SK-N-SH (cell line): ENCODE results near the gene METTL23. TPM values are rescaled to one million over a fixed set of nuclear protein-coding genes. Genes with fewer than 3 reads are reported as not detected.
"Not testable (repeated sequence)": the region's sequence is repeated elsewhere in the genome, so short reads cannot be mapped to it uniquely, and the experiment has no call there.

Experiments used
- CTCF ChIA-PET: fragments of 300-600, 350-600 bp; formaldehyde crosslinking; extraction: SDS; loops from one replicate; lab custom pipeline; 2021; lab: Yijun Ruan, JAX
- POLR2A ChIA-PET: fragments of 350-600 bp; sonication (Branson Sonifier 250); formaldehyde crosslinking; extraction: SDS; loops from one replicate; lab custom pipeline; 2020; ENCODE audit warnings: antibody characterized with exemption, inconsistent platforms; lab: Yijun Ruan, JAX
- DNase-seq: peaks from one replicate; pipeline ENCODE4 v3.0.0; 2012
- H2AFZ ChIP-seq: fragments of 200-600 bp; sonication (generic); 2 replicates; pipeline ENCODE4 v1.8.1; 2016; ENCODE audit warnings: antibody characterized with exemption, mild to moderate bottlenecking, low read depth
- H3F3A ChIP-seq: fragments of 200-600 bp; sonication (generic); replicated peaks from 2 replicates; pipeline ENCODE3; 2016; ENCODE audit warnings: antibody characterized with exemption, mild to moderate bottlenecking; ENCODE audit not compliant: insufficient read depth
- H3K27ac ChIP-seq, 2 experiments: fragments of 200-500 bp in 1 of 2; fragments of 200-600 bp in 1 of 2; sonication (Bioruptor generic) in 1 of 2; sonication (generic), shearing (Covaris generic) in 1 of 2; 2 replicates each; pipeline versions ENCODE4 v1.5.1 to v1.6.1; 2014 to 2016; ENCODE audit warnings: low read depth in 2 of 2, inconsistent platforms in 1 of 2, low read length in 1 of 2, mild to moderate bottlenecking in 1 of 2, mixed read lengths in 1 of 2
- H3K27me3 ChIP-seq: fragments of 200-600 bp; sonication (generic), shearing (Covaris generic); 2 replicates; pipeline ENCODE4 v1.6.1; 2016; ENCODE audit warnings: mixed run types; ENCODE audit not compliant: insufficient read depth
- H3K36me3 ChIP-seq, 2 experiments: fragments of 200-500 bp in 1 of 2; fragments of 200-600 bp in 1 of 2; sonication (Bioruptor generic) in 1 of 2; sonication (generic) in 1 of 2; replicated peaks in 1 of 2; 2 replicates each; pipeline versions ENCODE3 to v1.5.1; 2014 to 2016; ENCODE audit warnings: low read length in 1 of 2, mild to moderate bottlenecking in 1 of 2; ENCODE audit not compliant: insufficient read depth in 2 of 2, control insufficient read depth in 1 of 2
- H3K4me1 ChIP-seq, 2 experiments: fragments of 200-500 bp in 1 of 2; fragments of 200-600 bp in 1 of 2; sonication (Bioruptor generic) in 1 of 2; sonication (generic), shearing (Covaris generic) in 1 of 2; 2 replicates each; pipeline versions ENCODE4 v1.5.1 to v1.6.1; 2014 to 2016; ENCODE audit warnings: low read depth in 1 of 2, low read length in 1 of 2, mixed run types in 1 of 2; ENCODE audit not compliant: insufficient read depth in 2 of 2, control insufficient read depth in 1 of 2
- H3K4me2 ChIP-seq: fragments of 200-600 bp; sonication (generic), shearing (Covaris generic); 2 replicates; pipeline ENCODE4 v1.6.1; 2017; ENCODE audit warnings: mixed run types
- H3K4me3 ChIP-seq, 2 experiments: fragments of 200-500 bp in 1 of 2; fragments of 200-600 bp in 1 of 2; sonication (Bioruptor generic) in 1 of 2; sonication (generic), shearing (Covaris generic) in 1 of 2; 2 replicates each; pipeline versions ENCODE4 v1.5.1 to v1.8.1; 2014 to 2016; ENCODE audit warnings: low read depth in 2 of 2, inconsistent platforms in 1 of 2, low read length in 1 of 2, mild to moderate bottlenecking in 1 of 2, mixed read lengths in 1 of 2, moderate library complexity in 1 of 2
- H3K79me2 ChIP-seq: fragments of 200-600 bp; sonication (generic); 2 replicates; pipeline ENCODE4 v1.8.1; 2017; ENCODE audit warnings: mild to moderate bottlenecking; ENCODE audit not compliant: insufficient read depth
- H3K9ac ChIP-seq: fragments of 200-600 bp; sonication (generic); 2 replicates; pipeline ENCODE4 v1.6.1; 2017; ENCODE audit warnings: mixed run types
- H3K9me2 ChIP-seq: fragments of 200-600 bp; sonication (generic); 2 replicates; pipeline ENCODE4 v1.6.1; 2017; ENCODE audit warnings: mixed run types
- H3K9me3 ChIP-seq: fragments of 200-600 bp; sonication (generic); 2 replicates; pipeline ENCODE4 v1.6.1; 2017; ENCODE audit warnings: mixed run types, mild to moderate bottlenecking, moderate library complexity
- H4K20me1 ChIP-seq: fragments of 200-600 bp; sonication (generic); 2 replicates; pipeline ENCODE4 v1.6.1; 2017; ENCODE audit warnings: mild to moderate bottlenecking, mixed run types; ENCODE audit not compliant: insufficient read depth
- CHD2 ChIP-seq: fragments of 150-350 bp; IDR thresholded peaks from 2 replicates; pipeline ENCODE4 v1.6.1; 2018; ENCODE audit warnings: low read length; ENCODE audit not compliant: partially characterized antibody
- FOXM1 ChIP-seq: IDR thresholded peaks from 2 replicates; pipeline ENCODE4 v1.4.0; 2012; ENCODE audit warnings: low read depth, mild to moderate bottlenecking
- GABPA ChIP-seq: IDR thresholded peaks from 2 replicates; pipeline ENCODE4 v1.4.0; 2012; ENCODE audit warnings: low read depth, mild to moderate bottlenecking
- JUND ChIP-seq: IDR thresholded peaks from 2 replicates; pipeline ENCODE4 v1.4.0; 2012
- MEF2A ChIP-seq: IDR thresholded peaks from 2 replicates; pipeline ENCODE4 v1.4.0; 2012; ENCODE audit warnings: low read depth, borderline replicate concordance
- NRF1 ChIP-seq: IDR thresholded peaks from 2 replicates; pipeline ENCODE4 v1.6.1; 2012; ENCODE audit warnings: low read depth, mild to moderate bottlenecking, low read length
- POLR2AphosphoS5 ChIP-seq: IDR thresholded peaks from 2 replicates; pipeline ENCODE4 v1.6.1; 2012; ENCODE audit warnings: low read depth, low read length
- RAD21 ChIP-seq: IDR thresholded peaks from 2 replicates; pipeline ENCODE4 v1.6.1; 2012; ENCODE audit warnings: mild to moderate bottlenecking, low read length
- RCOR1 ChIP-seq: fragments of 150-350 bp; IDR thresholded peaks from 2 replicates; pipeline ENCODE4 v1.6.1; 2017; ENCODE audit warnings: antibody characterized with exemption, low read length
- RXRA ChIP-seq: IDR thresholded peaks from 2 replicates; pipeline ENCODE4 v1.4.0; 2012; ENCODE audit warnings: low read depth, mild to moderate bottlenecking, borderline replicate concordance
- SIN3A ChIP-seq: IDR thresholded peaks from 2 replicates; pipeline ENCODE4 v1.6.1; 2012; ENCODE audit warnings: low read depth, mild to moderate bottlenecking, low read length, moderate library complexity, borderline replicate concordance
- SMC3 ChIP-seq: IDR thresholded peaks from 2 replicates; pipeline ENCODE4 v1.6.1; 2012; ENCODE audit warnings: low read depth, low read length, improper control_type of control experiment
- TCF12 ChIP-seq: IDR thresholded peaks from 2 replicates; pipeline ENCODE4 v1.4.0; 2012
- TEAD4 ChIP-seq: IDR thresholded peaks from 2 replicates; pipeline ENCODE4 v1.4.0; 2012; ENCODE audit warnings: mild to moderate bottlenecking, borderline replicate concordance; ENCODE audit not compliant: insufficient read depth
- YY1 ChIP-seq: IDR thresholded peaks from 2 replicates; pipeline ENCODE4 v1.4.0; 2012; ENCODE audit warnings: low read depth, mild to moderate bottlenecking
- WGBS: methylation state at CpG from one replicate; pipeline ENCODE4 v1.1.6; 2017; ENCODE audit warnings: low lambda C conversion rate; 5-methylcytosine and 5-hydroxymethylcytosine counted together
- polyA plus RNA-seq, 3 experiments: library from polyadenylated mRNA; depleted of rRNA; stranded (reverse); fragments of >200 nt; gene quantifications; 2 replicates each; pipeline ENCODE4 v1.2.3, GENCODE V29; 2012
- TF ChIP-seq, protein P1 (sequence below): IDR thresholded peaks from 2 replicates; pipeline ENCODE4 v1.4.0; 2012; ENCODE audit warnings: low read depth, borderline replicate concordance
- TF ChIP-seq, protein P2 (sequence below): fragments of 200-600 bp; sonication (generic); IDR thresholded peaks from 2 replicates; pipeline ENCODE4 v1.6.1; 2017; ENCODE audit warnings: antibody characterized with exemption, mild to moderate bottlenecking, moderate library complexity
- TF ChIP-seq, protein P3 (sequence below): fragments of 150-350 bp; IDR thresholded peaks from 2 replicates; pipeline ENCODE4 v1.6.1; 2016; ENCODE audit warnings: mild to moderate bottlenecking, low read depth, low read length

The METTL23 gene
- polyA plus RNA-seq, 1 of the 3 experiments (the other 2 are of a cell fraction), result 75.9 TPM

DNA sequence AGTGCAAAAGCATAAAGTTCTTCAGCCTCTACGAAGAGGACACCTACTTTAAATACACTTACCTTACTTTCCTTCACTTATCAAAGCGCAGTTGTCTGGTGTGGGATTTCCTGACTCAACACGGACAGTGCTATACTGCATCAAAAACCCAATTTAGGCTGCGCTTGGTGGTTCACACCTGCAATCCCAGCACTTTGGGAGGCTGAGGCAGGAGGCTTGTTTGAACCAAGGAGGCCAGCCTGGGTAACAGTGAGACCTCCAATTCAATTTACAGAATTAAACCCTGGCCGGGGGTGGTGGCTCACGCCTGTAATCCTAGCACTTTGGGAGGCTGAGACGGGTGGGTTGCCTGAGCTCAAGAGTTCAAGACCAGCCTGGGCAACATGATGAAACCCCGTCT is 4.4 kb upstream of the METTL23 start:
- ChIA-PET CTCF (interaction anchor here (0.8 to 2.8 kb wide), 4 partner anchors 10 to 146 kb away, joined by 3 to 8 read pairs (median 4); partner anchors contain the start of genes MGAT5B and MXRA7), POLR2A (no interaction called here)
- peaks cover 23% of the 10 kb centered on the region for H3F3A ChIP-seq
- no peak overlapping the region for H3K9ac ChIP-seq
- H3K27me3 ChIP-seq, result no peaks in the 10 kb centered on the region
- H3K9me3 ChIP-seq, result no peaks in the 10 kb centered on the region
- H3K36me3 ChIP-seq, result peaks cover 51 to 73% of the 10 kb centered on the region in 2 experiments
- no peak for DNase-seq
- H3K4me1 ChIP-seq, result peaks cover 9 to 12% of the 10 kb centered on the region in 2 experiments
- no peaks in the 10 kb centered on the region for H3K9me2 ChIP-seq
- H3K4me3 ChIP-seq, result no peak overlapping the region
- H3K27ac ChIP-seq, result no peak overlapping the region
- 92% methylated on average over 8 of the region's 8 CpGs for WGBS
- TF ChIP-seq SIN3A (no peak), GABPA (no peak), SMC3 (no peak), TEAD4 (no peak), TCF12 (no peak), JUND (no peak), NRF1 (no peak), RAD21 (no peak), CHD2 (no peak), YY1 (no peak), FOXM1 (no peak), POLR2AphosphoS5 (no peak), RXRA (no peak), RCOR1 (no peak), MEF2A (no peak)
- TF ChIP-seq, protein P1, sequence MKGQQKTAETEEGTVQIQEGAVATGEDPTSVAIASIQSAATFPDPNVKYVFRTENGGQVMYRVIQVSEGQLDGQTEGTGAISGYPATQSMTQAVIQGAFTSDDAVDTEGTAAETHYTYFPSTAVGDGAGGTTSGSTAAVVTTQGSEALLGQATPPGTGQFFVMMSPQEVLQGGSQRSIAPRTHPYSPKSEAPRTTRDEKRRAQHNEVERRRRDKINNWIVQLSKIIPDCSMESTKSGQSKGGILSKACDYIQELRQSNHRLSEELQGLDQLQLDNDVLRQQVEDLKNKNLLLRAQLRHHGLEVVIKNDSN, result no peak
- TF ChIP-seq, protein P2, sequence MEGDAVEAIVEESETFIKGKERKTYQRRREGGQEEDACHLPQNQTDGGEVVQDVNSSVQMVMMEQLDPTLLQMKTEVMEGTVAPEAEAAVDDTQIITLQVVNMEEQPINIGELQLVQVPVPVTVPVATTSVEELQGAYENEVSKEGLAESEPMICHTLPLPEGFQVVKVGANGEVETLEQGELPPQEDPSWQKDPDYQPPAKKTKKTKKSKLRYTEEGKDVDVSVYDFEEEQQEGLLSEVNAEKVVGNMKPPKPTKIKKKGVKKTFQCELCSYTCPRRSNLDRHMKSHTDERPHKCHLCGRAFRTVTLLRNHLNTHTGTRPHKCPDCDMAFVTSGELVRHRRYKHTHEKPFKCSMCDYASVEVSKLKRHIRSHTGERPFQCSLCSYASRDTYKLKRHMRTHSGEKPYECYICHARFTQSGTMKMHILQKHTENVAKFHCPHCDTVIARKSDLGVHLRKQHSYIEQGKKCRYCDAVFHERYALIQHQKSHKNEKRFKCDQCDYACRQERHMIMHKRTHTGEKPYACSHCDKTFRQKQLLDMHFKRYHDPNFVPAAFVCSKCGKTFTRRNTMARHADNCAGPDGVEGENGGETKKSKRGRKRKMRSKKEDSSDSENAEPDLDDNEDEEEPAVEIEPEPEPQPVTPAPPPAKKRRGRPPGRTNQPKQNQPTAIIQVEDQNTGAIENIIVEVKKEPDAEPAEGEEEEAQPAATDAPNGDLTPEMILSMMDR, result no peak
- TF ChIP-seq, protein P3, sequence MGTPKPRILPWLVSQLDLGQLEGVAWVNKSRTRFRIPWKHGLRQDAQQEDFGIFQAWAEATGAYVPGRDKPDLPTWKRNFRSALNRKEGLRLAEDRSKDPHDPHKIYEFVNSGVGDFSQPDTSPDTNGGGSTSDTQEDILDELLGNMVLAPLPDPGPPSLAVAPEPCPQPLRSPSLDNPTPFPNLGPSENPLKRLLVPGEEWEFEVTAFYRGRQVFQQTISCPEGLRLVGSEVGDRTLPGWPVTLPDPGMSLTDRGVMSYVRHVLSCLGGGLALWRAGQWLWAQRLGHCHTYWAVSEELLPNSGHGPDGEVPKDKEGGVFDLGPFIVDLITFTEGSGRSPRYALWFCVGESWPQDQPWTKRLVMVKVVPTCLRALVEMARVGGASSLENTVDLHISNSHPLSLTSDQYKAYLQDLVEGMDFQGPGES, result no peak
- no peak overlapping the region for H3K4me2 ChIP-seq
- H3K79me2 ChIP-seq, result peaks cover 68% of the 10 kb centered on the region
- no peak overlapping the region for H2AFZ ChIP-seq
- peaks cover 18% of the 10 kb centered on the region; the same call in 1 of the 2 replicates for H4K20me1 ChIP-seq

DNA sequence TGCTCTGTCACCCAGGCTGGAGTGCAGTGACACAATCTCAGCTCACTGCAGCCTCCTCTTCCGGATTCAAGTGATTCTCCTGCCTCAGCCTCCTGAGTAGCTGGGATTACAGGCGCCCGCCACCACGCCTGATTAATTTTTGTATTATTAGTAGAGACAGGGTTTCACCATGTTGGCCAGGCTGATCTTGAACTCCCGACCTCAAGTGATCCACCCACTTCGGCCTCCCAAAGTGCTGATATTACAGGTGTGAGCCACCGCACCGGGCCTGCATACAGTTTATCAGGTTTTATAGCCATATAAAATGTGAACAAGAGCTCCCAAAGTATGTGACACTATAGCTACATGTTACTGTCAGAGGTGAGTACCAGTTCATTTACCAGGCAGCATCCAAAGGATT is 3.7 kb upstream of the METTL23 start:
- H3K4me3 ChIP-seq, H3K27ac ChIP-seq, DNase-seq, H3K9me2 ChIP-seq, H3K9me3 ChIP-seq, H3K27me3 ChIP-seq, H3K4me2 ChIP-seq, POLR2A ChIA-PET, H3K9ac ChIP-seq, H2AFZ ChIP-seq: not testable (repeated sequence)
- 96% methylated on average over 8 of the region's 8 CpGs for WGBS
- H4K20me1 ChIP-seq, result peaks cover 18% of the 10 kb centered on the region; the same call in 1 of the 2 replicates
- H3K4me1 ChIP-seq, result peaks cover 13 to 14% of the 10 kb centered on the region in 2 experiments; a peak in 3 of 4 replicates
- peaks cover 51 to 69% of the 10 kb centered on the region in 2 experiments for H3K36me3 ChIP-seq
- peaks cover 74% of the 10 kb centered on the region for H3K79me2 ChIP-seq
- CTCF ChIA-PET, result interaction anchor here (0.7 to 5.9 kb wide), 7 partner anchors 7 to 334 kb away, joined by 3 to 75 read pairs (median 8); partner anchors contain the start of gene MXRA7
- peaks cover 25% of the 10 kb centered on the region for H3F3A ChIP-seq
